ENCODE results near the gene HCCS. TPM values are rescaled to one million over a fixed set of nuclear protein-coding genes. Genes with fewer than 3 reads are reported as not detected.

The HCCS gene
- total and polyA plus RNA-seq, 8 donors = 14.9 to 20.8 (median 16.6) TPM

- no peak overlapping the region for H3K27ac ChIP-seq
- intact Hi-C loops (cut with DNase I) = no loop called here
- H3K9me3 ChIP-seq = no peaks in the 10 kb centered on the region
- H3K36me3 ChIP-seq = no peaks in the 10 kb centered on the region
- H3K4me3 ChIP-seq = no peak overlapping the region
- DNase-seq = no peak
- ATAC-seq = no peak
- TF ChIP-seq CTCF (IDR thresholded peaks at IDR 0.05) = no peak
- no peaks in the 10 kb centered on the region for H3K27me3 ChIP-seq
- H3K4me1 ChIP-seq = no peaks in the 10 kb centered on the region
Observed at GRCh38 chrX:11097933-11098332, 13.2 kb upstream of the HCCS start.

- no peak overlapping the region for H3K4me3 ChIP-seq
- no peak for TF ChIP-seq CTCF (IDR thresholded peaks at IDR 0.05)
- no peaks in the 10 kb centered on the region for H3K36me3 ChIP-seq
- no peak for ATAC-seq
- intact Hi-C loops (cut with DNase I) = no loop called here
- H3K27me3 ChIP-seq = no peaks in the 10 kb centered on the region
- no peak for DNase-seq
- H3K4me1 ChIP-seq = no peaks in the 10 kb centered on the region
- no peak overlapping the region for H3K27ac ChIP-seq
- H3K9me3 ChIP-seq = no peaks in the 10 kb centered on the region
Observed at GRCh38 chrX:11099465-11099864, 11.7 kb upstream of the HCCS start.

- H3K4me1 ChIP-seq = no peaks in the 10 kb centered on the region
- no peak overlapping the region for H3K27ac ChIP-seq
- peak in 1 of 2 donors; percentile 30 for TF ChIP-seq CTCF (IDR thresholded peaks at IDR 0.05)
- H3K9me3 ChIP-seq = no peaks in the 10 kb centered on the region
- DNase-seq (peak in 2 of 4 donors; percentile 41 to 57), ATAC-seq (peak; percentile 85)
- H3K36me3 ChIP-seq = no peaks in the 10 kb centered on the region
- intact Hi-C loops (cut with DNase I) = no loop called here
- no peaks in the 10 kb centered on the region for H3K27me3 ChIP-seq
- H3K4me3 ChIP-seq = no peak overlapping the region
Observed at GRCh38 chrX:11100281-11101035, 10.7 kb upstream of the HCCS start.

- intact Hi-C loops (cut with DNase I) = no loop called here
Observed at GRCh38 chrX:11103006-11103405, 8.1 kb upstream of the HCCS start.

GRCh38 chrX:11103751-11104150 is 7.4 kb upstream of the HCCS start:
- DNase-seq = no peak
- Histone ChIP-seq H3K27ac (no peak overlapping the region), H3K9me3 (no peaks in the 10 kb centered on the region), H3K4me3 (no peak overlapping the region), H3K36me3 (no peaks in the 10 kb centered on the region), H3K27me3 (no peaks in the 10 kb centered on the region), H3K4me1 (no peaks in the 10 kb centered on the region)
- ATAC-seq = no peak
- no peak for TF ChIP-seq CTCF (IDR thresholded peaks at IDR 0.05)
- intact Hi-C loops (cut with DNase I) = no loop called here

More at GRCh38 chrX:11103006-11103405, 8.1 kb upstream of the HCCS start:
- DNase-seq (no peak), ATAC-seq (no peak)
- no peak overlapping the region for H3K4me3 ChIP-seq
- no peaks in the 10 kb centered on the region for H3K4me1 ChIP-seq
- no peaks in the 10 kb centered on the region for H3K27me3 ChIP-seq
- TF ChIP-seq CTCF (IDR thresholded peaks at IDR 0.05) = no peak
- H3K9me3 ChIP-seq = no peaks in the 10 kb centered on the region
- no peak overlapping the region for H3K27ac ChIP-seq
- H3K36me3 ChIP-seq = no peaks in the 10 kb centered on the region

Data from left lung (tissue), 10 donors.